ENCODE results near the gene ZNF335. TPM values are rescaled to one million over a fixed set of nuclear protein-coding genes. Genes with fewer than 3 reads are reported as not detected.

ZNF335 gene
- polyA plus RNA-seq, 3 donors from 2014 or later = 7.1 to 17.9 (median 9.6) TPM

GRCh38 chr20:45920462-45921336 is 51.3 kb downstream of the ZNF335 start:
- Mint-ChIP-seq H3K27ac (no peak overlapping the region), H3K4me1 (no peaks in the 10 kb centered on the region), H3K9me3 (no peaks in the 10 kb centered on the region), H3K27me3 (ENCODE audit: low read depth in 3 of 3) (peaks cover 4 to 10% (median 9%) of the 10 kb centered on the region in 3 donors), H3K4me3 (no peak overlapping the region), H3K36me3 (no peaks in the 10 kb centered on the region)
- DNase-seq = no peak

GRCh38 chr20:45919542-45920399 is 52.2 kb downstream of the ZNF335 start:
- peaks cover 4 to 10% (median 9%) of the 10 kb centered on the region in 3 donors for H3K27me3 Mint-ChIP-seq (ENCODE audit: low read depth in 3 of 3)
- H3K36me3 Mint-ChIP-seq = no peaks in the 10 kb centered on the region
- DNase-seq = no peak
- no peaks in the 10 kb centered on the region for H3K9me3 Mint-ChIP-seq
- no peak overlapping the region for H3K4me3 Mint-ChIP-seq
- H3K27ac Mint-ChIP-seq = no peak overlapping the region
- no peaks in the 10 kb centered on the region for H3K4me1 Mint-ChIP-seq

- no peaks in the 10 kb centered on the region for H3K9me3 Mint-ChIP-seq
- no peaks in the 10 kb centered on the region for H3K36me3 Mint-ChIP-seq
- no peak overlapping the region for H3K27ac Mint-ChIP-seq
- H3K27me3 Mint-ChIP-seq (ENCODE audit: low read depth in 3 of 3) = peaks cover 5 to 10% (median 9%) of the 10 kb centered on the region in 3 donors
- H3K4me3 Mint-ChIP-seq = no peak overlapping the region
- DNase-seq = no peak
- H3K4me1 Mint-ChIP-seq = no peaks in the 10 kb centered on the region
Observed at GRCh38 chr20:45918779-45919537, 53.0 kb downstream of the ZNF335 start.

GRCh38 chr20:45918182-45918737 is 53.7 kb downstream of the ZNF335 start:
- no peak overlapping the region for H3K4me3 Mint-ChIP-seq

GRCh38 chr20:45917790-45918141 is 54.2 kb downstream of the ZNF335 start:
- Mint-ChIP-seq H3K4me3 (no peak overlapping the region), H3K9me3 (no peaks in the 10 kb centered on the region), H3K27ac (no peak overlapping the region), H3K4me1 (no peaks in the 10 kb centered on the region), H3K27me3 (ENCODE audit: low read depth in 3 of 3) (peaks cover 5 to 10% (median 9%) of the 10 kb centered on the region in 3 donors), H3K36me3 (no peaks in the 10 kb centered on the region)
- no peak for DNase-seq

More at GRCh38 chr20:45918182-45918737, 53.7 kb downstream of the ZNF335 start:
- no peak overlapping the region for H3K27ac Mint-ChIP-seq
- H3K27me3 Mint-ChIP-seq (ENCODE audit: low read depth in 3 of 3) = peaks cover 5 to 10% (median 9%) of the 10 kb centered on the region in 3 donors
- H3K36me3 Mint-ChIP-seq = no peaks in the 10 kb centered on the region
- H3K4me1 Mint-ChIP-seq = no peaks in the 10 kb centered on the region
- no peaks in the 10 kb centered on the region for H3K9me3 Mint-ChIP-seq
- no peak for DNase-seq

GRCh38 chr20:45913116-45913515 is 58.9 kb downstream of the ZNF335 start:
- H3K36me3 Mint-ChIP-seq = no peaks in the 10 kb centered on the region
- H3K27me3 Mint-ChIP-seq (ENCODE audit: low read depth in 3 of 3) = peaks cover 4 to 9% (median 8%) of the 10 kb centered on the region in 3 donors
- DNase-seq = no peak
- H3K4me3 Mint-ChIP-seq = peak overlapping the region in 1 of 5 donors; percentile 55
- H3K9me3 Mint-ChIP-seq = no peaks in the 10 kb centered on the region
- peaks cover 13 to 16% of the 10 kb centered on the region in 2 donors for H3K4me1 Mint-ChIP-seq
- no peak overlapping the region for H3K27ac Mint-ChIP-seq

GRCh38 chr20:45912344-45912682 is 59.7 kb downstream of the ZNF335 start:
- no peak for DNase-seq
- Mint-ChIP-seq H3K4me1 (peaks cover 13 to 16% of the 10 kb centered on the region in 2 donors), H3K27me3 (ENCODE audit: low read depth in 3 of 3) (peaks cover 4 to 10% (median 8%) of the 10 kb centered on the region in 3 donors), H3K27ac (peak overlapping the region in 1 of 6 donors; percentile 30), H3K9me3 (no peaks in the 10 kb centered on the region), H3K36me3 (no peaks in the 10 kb centered on the region), H3K4me3 (peak overlapping the region; percentile 30 to 75 (median 62))

GRCh38 chr20:45911486-45912343 is 60.3 kb downstream of the ZNF335 start, which contains the start of gene PLTP:
Gene PLTP (minus strand): TSS chr20:45912155. CDS start chr20:45911452, 703 bp downstream.
- Mint-ChIP-seq H3K27ac (peak within 1 kb of the TSS; percentile 66 to 91 (median 80)), H3K27me3 (ENCODE audit: low read depth in 3 of 3) (peaks cover 4 to 10% (median 8%) of the 10 kb centered on the region in 3 donors), H3K36me3 (no peaks in the 10 kb centered on the region), H3K4me1 (peaks cover 13 to 16% of the 10 kb centered on the region in 2 donors), H3K9me3 (no peaks in the 10 kb centered on the region), H3K4me3 (peak within 1 kb of the TSS; percentile 73 to 91 (median 78))
- DNase-seq = peak; percentile 50 to 59 (median 57)

- peaks cover 0 to under 1% (median 0%) of the 10 kb centered on the region in 3 donors for H3K36me3 Mint-ChIP-seq
- H3K27me3 Mint-ChIP-seq (ENCODE audit: low read depth in 3 of 3) = peaks cover under 1 to 10% (median 6%) of the 10 kb centered on the region in 3 donors
Observed at GRCh38 chr20:45910670-45911485, 61.1 kb downstream of the ZNF335 start.

GRCh38 chr20:45909817-45910669 is 62.0 kb downstream of the ZNF335 start:
- H3K27me3 Mint-ChIP-seq (ENCODE audit: low read depth in 3 of 3) = peaks cover 0 to 10% (median 6%) of the 10 kb centered on the region in 3 donors
- no peaks in the 10 kb centered on the region for H3K9me3 Mint-ChIP-seq
- peak overlapping the region; percentile 58 to 91 (median 78) for H3K27ac Mint-ChIP-seq
- no peak for DNase-seq
- peak overlapping the region; percentile 73 to 91 (median 78) for H3K4me3 Mint-ChIP-seq
- peaks cover 13 to 16% of the 10 kb centered on the region in 2 donors for H3K4me1 Mint-ChIP-seq
- H3K36me3 Mint-ChIP-seq = peaks cover 0 to 7% (median 0%) of the 10 kb centered on the region in 3 donors

More at GRCh38 chr20:45910670-45911485, 61.1 kb downstream of the ZNF335 start:
- Mint-ChIP-seq H3K27ac (peak overlapping the region; percentile 66 to 91 (median 80)), H3K4me3 (peak overlapping the region; percentile 73 to 91 (median 78)), H3K4me1 (peaks cover 13 to 16% of the 10 kb centered on the region in 2 donors), H3K9me3 (no peaks in the 10 kb centered on the region)
- peak; percentile 92 to 94 (median 93) for DNase-seq

GRCh38 chr20:45909336-45909808 is 62.6 kb downstream of the ZNF335 start:
- DNase-seq = no peak
- peaks cover 0 to 7% (median 0%) of the 10 kb centered on the region in 3 donors for H3K36me3 Mint-ChIP-seq
- H3K27me3 Mint-ChIP-seq (ENCODE audit: low read depth in 3 of 3) = peaks cover 0 to 10% (median 6%) of the 10 kb centered on the region in 3 donors
- H3K27ac Mint-ChIP-seq = peak overlapping the region in 1 of 6 donors; percentile 53
- no peaks in the 10 kb centered on the region for H3K9me3 Mint-ChIP-seq
- peaks cover 13 to 16% of the 10 kb centered on the region in 2 donors for H3K4me1 Mint-ChIP-seq
- H3K4me3 Mint-ChIP-seq = no peak overlapping the region

All from immature natural killer cell (primary cell).